Panc1 (cell line): ENCODE measurements around the gene PRKCZ.

Experiments used
- POLR2AphosphoS5 ChIP-seq: IDR thresholded peaks from 2 replicates; pipeline ENCODE4 v1.6.1; 2012; ENCODE audit warnings: mild to moderate bottlenecking, low read depth, low read length, moderate library complexity
- SIN3A ChIP-seq: IDR thresholded peaks from 2 replicates; pipeline ENCODE4 v1.6.1; 2012; ENCODE audit warnings: low read depth, mild to moderate bottlenecking, low read length, moderate library complexity, borderline replicate concordance; ENCODE audit not compliant: insufficient read depth
- TCF7L2 ChIP-seq: IDR thresholded peaks from 2 replicates; pipeline ENCODE4 v1.6.1; 2011; ENCODE audit warnings: mild to moderate bottlenecking, low read depth, low read length, inconsistent platforms
- TF ChIP-seq, protein P1 (sequence below): fragments of 450-650 bp; IDR thresholded peaks from 2 replicates; pipeline ENCODE4 v1.5.1; 2017; ENCODE audit warnings: mild to moderate bottlenecking
- TF ChIP-seq, protein P2 (sequence below), 2 experiments: IDR thresholded peaks; 2 replicates each; pipeline ENCODE4 v1.6.1; 2011 to 2012; ENCODE audit warnings: low read depth in 2 of 2, control low read depth in 1 of 2, low read length in 1 of 2, mild to moderate bottlenecking in 1 of 2, moderate library complexity in 1 of 2; ENCODE audit not compliant: insufficient read depth in 1 of 2

DNA sequence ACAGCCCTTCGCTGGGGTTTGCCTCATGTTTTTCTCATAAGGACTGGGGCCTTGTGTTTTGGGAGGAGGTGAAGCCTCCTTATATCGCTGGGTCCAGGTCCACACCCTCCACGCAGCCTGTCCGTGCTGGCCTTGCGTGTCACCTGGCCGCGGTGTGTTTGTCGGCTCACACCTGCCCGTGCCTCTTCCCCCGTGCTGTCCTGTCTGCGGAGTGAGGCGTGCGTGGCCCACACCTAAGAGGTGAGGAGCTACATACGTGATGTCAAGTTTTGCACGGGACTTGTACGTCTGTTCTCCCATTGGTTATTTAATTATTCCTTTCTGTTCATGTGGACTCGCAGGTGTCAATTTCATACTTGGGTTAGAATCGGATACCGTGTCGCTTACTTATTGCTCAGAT, 30.7 kb downstream of the PRKCZ start:
- TF ChIP-seq, protein P1, sequence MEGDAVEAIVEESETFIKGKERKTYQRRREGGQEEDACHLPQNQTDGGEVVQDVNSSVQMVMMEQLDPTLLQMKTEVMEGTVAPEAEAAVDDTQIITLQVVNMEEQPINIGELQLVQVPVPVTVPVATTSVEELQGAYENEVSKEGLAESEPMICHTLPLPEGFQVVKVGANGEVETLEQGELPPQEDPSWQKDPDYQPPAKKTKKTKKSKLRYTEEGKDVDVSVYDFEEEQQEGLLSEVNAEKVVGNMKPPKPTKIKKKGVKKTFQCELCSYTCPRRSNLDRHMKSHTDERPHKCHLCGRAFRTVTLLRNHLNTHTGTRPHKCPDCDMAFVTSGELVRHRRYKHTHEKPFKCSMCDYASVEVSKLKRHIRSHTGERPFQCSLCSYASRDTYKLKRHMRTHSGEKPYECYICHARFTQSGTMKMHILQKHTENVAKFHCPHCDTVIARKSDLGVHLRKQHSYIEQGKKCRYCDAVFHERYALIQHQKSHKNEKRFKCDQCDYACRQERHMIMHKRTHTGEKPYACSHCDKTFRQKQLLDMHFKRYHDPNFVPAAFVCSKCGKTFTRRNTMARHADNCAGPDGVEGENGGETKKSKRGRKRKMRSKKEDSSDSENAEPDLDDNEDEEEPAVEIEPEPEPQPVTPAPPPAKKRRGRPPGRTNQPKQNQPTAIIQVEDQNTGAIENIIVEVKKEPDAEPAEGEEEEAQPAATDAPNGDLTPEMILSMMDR = no peak
- TF ChIP-seq POLR2AphosphoS5 = no peak
- TF ChIP-seq, protein P2, sequence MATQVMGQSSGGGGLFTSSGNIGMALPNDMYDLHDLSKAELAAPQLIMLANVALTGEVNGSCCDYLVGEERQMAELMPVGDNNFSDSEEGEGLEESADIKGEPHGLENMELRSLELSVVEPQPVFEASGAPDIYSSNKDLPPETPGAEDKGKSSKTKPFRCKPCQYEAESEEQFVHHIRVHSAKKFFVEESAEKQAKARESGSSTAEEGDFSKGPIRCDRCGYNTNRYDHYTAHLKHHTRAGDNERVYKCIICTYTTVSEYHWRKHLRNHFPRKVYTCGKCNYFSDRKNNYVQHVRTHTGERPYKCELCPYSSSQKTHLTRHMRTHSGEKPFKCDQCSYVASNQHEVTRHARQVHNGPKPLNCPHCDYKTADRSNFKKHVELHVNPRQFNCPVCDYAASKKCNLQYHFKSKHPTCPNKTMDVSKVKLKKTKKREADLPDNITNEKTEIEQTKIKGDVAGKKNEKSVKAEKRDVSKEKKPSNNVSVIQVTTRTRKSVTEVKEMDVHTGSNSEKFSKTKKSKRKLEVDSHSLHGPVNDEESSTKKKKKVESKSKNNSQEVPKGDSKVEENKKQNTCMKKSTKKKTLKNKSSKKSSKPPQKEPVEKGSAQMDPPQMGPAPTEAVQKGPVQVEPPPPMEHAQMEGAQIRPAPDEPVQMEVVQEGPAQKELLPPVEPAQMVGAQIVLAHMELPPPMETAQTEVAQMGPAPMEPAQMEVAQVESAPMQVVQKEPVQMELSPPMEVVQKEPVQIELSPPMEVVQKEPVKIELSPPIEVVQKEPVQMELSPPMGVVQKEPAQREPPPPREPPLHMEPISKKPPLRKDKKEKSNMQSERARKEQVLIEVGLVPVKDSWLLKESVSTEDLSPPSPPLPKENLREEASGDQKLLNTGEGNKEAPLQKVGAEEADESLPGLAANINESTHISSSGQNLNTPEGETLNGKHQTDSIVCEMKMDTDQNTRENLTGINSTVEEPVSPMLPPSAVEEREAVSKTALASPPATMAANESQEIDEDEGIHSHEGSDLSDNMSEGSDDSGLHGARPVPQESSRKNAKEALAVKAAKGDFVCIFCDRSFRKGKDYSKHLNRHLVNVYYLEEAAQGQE (IDR thresholded peaks at IDR 0.05; ENCODE audit: insufficient read depth in 1 of 2, low read depth in 2 of 2, low read length in 1 of 2) = no peak
- TF ChIP-seq SIN3A = no peak
- no peak for TF ChIP-seq TCF7L2
